GM12873 (cell line): ENCODE data around the gene KIAA1217.

Experiments used
- TF ChIP-seq, protein P1 (sequence below): IDR thresholded peaks from 2 replicates; pipeline ENCODE4 v1.5.1; 2012; ENCODE audit warnings: low read depth, mild to moderate bottlenecking, moderate library complexity, low read length, control low read depth; ENCODE audit not compliant: insufficient read depth; ENCODE audit errors: missing control alignments

KIAA1217 gene

DNA sequence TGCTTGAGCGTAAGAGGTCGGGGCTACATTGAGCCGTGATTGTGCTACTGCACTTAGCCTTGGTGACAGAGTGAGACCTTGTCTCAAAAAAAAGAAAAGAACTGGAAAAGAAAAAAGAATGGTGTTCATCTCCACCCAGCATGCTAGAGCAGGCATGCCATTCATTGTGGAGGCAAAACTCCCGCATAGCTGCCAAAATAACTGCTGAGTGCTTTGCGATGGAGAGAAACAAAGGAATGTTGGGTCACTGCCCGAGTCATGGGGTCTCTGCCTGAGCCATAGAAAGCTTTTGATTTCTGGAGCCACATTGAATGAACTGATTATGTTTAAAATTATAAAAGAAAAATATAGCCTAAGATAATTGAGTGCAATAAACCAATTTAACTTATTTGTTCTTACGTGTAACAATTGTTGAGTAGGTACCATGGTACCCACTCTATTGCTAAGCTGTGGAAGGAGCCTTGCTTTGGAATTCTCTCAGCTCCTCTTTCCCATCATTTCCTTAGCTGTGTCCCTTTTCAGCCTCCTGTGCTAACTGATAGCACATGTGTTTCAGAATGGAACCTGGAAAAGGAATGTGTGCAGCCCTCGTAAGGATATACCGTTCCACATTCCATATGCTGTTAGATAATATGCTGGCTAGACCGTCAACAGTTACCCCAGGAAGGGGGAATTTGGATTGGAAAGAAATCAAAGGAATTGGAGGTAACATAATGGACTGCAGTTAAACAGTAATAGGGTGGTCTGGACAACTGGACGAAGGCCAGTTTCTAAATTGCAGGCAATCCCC, 99.0 kb downstream of the KIAA1217 start:
- TF ChIP-seq, protein P1, sequence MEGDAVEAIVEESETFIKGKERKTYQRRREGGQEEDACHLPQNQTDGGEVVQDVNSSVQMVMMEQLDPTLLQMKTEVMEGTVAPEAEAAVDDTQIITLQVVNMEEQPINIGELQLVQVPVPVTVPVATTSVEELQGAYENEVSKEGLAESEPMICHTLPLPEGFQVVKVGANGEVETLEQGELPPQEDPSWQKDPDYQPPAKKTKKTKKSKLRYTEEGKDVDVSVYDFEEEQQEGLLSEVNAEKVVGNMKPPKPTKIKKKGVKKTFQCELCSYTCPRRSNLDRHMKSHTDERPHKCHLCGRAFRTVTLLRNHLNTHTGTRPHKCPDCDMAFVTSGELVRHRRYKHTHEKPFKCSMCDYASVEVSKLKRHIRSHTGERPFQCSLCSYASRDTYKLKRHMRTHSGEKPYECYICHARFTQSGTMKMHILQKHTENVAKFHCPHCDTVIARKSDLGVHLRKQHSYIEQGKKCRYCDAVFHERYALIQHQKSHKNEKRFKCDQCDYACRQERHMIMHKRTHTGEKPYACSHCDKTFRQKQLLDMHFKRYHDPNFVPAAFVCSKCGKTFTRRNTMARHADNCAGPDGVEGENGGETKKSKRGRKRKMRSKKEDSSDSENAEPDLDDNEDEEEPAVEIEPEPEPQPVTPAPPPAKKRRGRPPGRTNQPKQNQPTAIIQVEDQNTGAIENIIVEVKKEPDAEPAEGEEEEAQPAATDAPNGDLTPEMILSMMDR = no peak

DNA sequence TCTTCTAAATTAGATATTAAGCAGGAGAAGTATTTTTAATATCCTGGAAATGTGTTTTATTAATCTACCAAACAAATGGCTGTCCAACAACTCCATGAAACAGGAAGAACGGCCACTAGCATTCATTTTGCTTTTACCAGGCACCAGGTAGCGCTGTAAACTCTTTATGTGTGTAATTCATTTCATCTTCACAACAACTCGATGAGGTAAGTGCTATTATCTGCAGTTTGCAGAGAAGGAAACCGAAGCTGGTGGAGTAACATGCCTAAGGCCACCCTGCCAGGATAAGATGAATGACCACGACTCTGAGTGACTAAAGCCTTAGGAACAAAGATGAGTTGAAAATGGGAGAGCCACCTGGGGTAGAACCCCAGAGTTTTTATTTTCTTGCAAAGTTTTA, 101.2 kb downstream of the KIAA1217 start:
- TF ChIP-seq, protein P1 = no peak

DNA sequence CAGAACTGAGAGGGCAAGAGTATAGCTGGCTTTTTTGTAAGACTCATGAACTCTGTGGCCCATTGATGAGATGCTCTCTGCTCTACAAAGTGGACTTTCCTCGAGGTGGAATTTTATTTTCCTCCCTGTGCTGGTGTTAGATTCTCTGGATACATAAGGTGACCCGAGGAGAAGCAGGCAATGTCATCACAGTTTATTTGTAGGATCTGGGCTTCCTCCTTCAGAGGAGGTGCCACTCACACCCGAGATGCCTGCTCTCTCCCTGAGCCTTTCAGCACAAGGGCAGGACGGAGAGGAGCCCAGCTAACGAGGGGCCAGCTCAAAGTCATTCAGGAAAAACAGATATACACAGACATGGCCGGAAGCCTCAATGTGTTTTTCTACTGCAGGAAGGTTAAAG, 103.0 kb downstream of the KIAA1217 start:
- TF ChIP-seq, protein P1 = no peak

DNA sequence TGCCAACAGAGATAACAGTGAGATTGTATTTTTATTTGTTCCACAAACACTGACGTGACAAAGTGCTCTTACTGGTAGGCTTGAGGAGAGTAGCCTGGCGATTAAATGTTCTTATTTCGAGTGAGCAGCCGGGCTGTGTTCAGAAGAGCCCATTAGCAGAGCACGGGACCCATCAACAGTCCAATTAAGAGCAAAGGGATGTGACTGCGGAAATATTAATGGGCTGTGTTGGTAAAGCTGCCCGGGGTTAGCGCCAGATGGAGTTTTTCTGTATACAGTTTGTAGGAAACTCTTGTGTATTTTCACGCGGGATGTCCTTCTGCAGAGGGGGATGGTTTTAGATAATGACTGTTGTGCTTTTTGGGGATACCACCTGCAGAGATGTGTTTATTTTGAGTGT, 104.3 kb downstream of the KIAA1217 start:
- TF ChIP-seq, protein P1 = no peak

DNA sequence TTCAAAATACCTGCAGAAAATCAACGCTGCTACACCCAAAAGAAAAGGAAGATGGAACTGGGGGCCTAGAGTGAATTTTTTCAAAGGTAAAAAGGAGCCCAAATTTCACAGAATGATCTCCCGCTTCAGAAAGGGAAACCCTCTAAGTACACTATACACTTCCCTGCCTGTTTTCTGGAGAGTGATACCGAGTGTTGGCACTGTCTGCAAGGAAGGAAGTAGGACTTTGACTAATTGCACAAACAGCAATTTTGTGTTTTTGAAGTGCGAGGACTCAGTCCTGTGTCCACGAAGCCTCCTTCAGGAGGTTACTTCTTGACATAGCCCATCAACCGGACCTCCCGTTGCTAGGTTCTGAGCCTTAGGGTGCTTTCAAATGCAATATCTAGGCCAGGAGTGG, 106.3 kb downstream of the KIAA1217 start:
- TF ChIP-seq, protein P1 = no peak

DNA sequence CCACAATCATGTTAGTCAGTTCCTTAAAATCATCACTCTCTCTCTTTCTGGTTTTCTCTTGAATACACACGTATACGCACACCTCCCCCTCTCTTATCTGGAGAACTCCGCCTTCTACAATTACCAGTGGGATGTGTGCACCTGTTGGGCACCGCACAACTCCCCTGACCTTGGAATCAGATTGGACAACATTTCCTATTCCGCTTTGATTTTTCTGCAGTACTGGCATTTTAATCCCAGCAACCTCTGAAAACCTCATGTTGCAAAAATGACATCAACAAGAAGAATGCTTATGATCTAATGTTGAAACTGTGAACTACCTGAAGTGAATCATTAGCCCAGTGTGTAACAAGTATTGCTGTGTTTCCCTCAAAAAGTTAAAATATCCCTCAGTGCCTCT, 109.6 kb downstream of the KIAA1217 start:
- TF ChIP-seq, protein P1 = no peak

DNA sequence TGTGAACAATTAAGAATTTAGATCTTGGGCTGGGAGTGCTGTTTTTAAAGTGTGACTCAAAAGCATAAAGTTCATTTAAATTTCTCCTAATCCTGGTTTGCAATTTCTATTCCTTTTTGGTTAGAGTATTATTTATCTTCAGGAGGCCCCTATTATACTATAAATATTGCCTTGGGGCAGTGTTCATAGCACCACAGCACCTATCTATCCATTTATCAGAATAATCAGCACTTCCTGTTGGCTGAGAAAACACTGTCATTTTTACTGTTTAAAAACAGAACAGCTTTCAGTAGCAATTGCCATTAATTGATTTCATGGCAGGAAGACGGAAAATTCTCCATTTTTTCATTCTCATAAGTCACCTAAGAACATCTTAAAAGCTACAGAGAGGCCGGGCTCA, 111.4 kb downstream of the KIAA1217 start:
- TF ChIP-seq, protein P1 = no peak
